Panc1 (cell line): ENCODE results near the gene CCR2. TPM values are rescaled to one million over a fixed set of nuclear protein-coding genes. Genes with fewer than 3 reads are reported as not detected.
"Not testable (repeated sequence)": the region's sequence is repeated elsewhere in the genome, so short reads cannot be mapped to it uniquely, and the experiment has no call there.

Experiments used
- ATAC-seq: fragments of 200-7000 bp; cut with Tn5 transposase; 2 replicates; pipeline ENCODE4 v1.9.1; 2020; ENCODE audit warnings: mild to moderate bottlenecking, moderate library complexity
- BruUV-seq: library from RNA; stranded (reverse); fragments of 400-500 nt; replicated peaks from 2 replicates; lab custom pipeline; 2021; lab: Mats Ljungman, UMichigan
- CTCF ChIA-PET: fragments of 300-600 bp; sonication (Branson Sonifier 250); formaldehyde crosslinking; loops from one replicate; lab custom pipeline; 2022; ENCODE audit warnings: antibody characterized with exemption; lab: Charles Lee
- POLR2A ChIA-PET: fragments of 300-600 bp; sonication (Branson Sonifier 250); formaldehyde crosslinking; loops from one replicate; lab custom pipeline; 2022; ENCODE audit warnings: antibody characterized with exemption; lab: Charles Lee
- DNase-seq: peaks from one replicate; pipeline ENCODE4 v3.0.0-alpha.2; 2010; ENCODE audit warnings: low read depth, low spot score
- H3K27ac ChIP-seq: 2 replicates; pipeline ENCODE4 v1.5.1; 2011; ENCODE audit warnings: mild to moderate bottlenecking, low read length, inconsistent platforms
- H3K27me3 ChIP-seq: fragments of 200-500 bp; sonication (Bioruptor generic); 2 replicates; pipeline ENCODE4 v1.6.0; 2014; ENCODE audit warnings: low read length, inconsistent platforms; ENCODE audit not compliant: control insufficient read depth, insufficient read depth
- H3K36me3 ChIP-seq: fragments of 200-500 bp; sonication (Bioruptor generic); 2 replicates; pipeline ENCODE4 v1.5.1; 2014; ENCODE audit warnings: inconsistent platforms, mild to moderate bottlenecking, low read length, moderate library complexity; ENCODE audit not compliant: control insufficient read depth, insufficient read depth
- H3K4me1 ChIP-seq: 2 replicates; pipeline ENCODE4 v1.5.1; 2011; ENCODE audit warnings: inconsistent platforms, mild to moderate bottlenecking, low read length, moderate library complexity; ENCODE audit not compliant: control insufficient read depth, insufficient read depth
- H3K4me3 ChIP-seq, 2 experiments: 2 replicates each; pipeline ENCODE4 v1.5.1; 2011 to 2012; ENCODE audit warnings: low read depth in 2 of 2, low read length in 2 of 2, mild to moderate bottlenecking in 2 of 2, inconsistent platforms in 1 of 2, moderate library complexity in 1 of 2
- H3K9me3 ChIP-seq: fragments of 200-500 bp; sonication (Bioruptor generic); 2 replicates; pipeline ENCODE4 v1.5.1; 2014; ENCODE audit warnings: low read depth, mild to moderate bottlenecking, inconsistent platforms, low read length, moderate library complexity; ENCODE audit not compliant: control insufficient read depth, insufficient read depth
- POLR2AphosphoS5 ChIP-seq: IDR thresholded peaks from 2 replicates; pipeline ENCODE4 v1.6.1; 2012; ENCODE audit warnings: mild to moderate bottlenecking, low read depth, low read length, moderate library complexity
- SIN3A ChIP-seq: IDR thresholded peaks from 2 replicates; pipeline ENCODE4 v1.6.1; 2012; ENCODE audit warnings: low read depth, mild to moderate bottlenecking, low read length, moderate library complexity, borderline replicate concordance; ENCODE audit not compliant: insufficient read depth
- TCF7L2 ChIP-seq: IDR thresholded peaks from 2 replicates; pipeline ENCODE4 v1.6.1; 2011; ENCODE audit warnings: mild to moderate bottlenecking, low read depth, low read length, inconsistent platforms
- in situ Hi-C: cut with HindIII; loops from 2 replicates; pipeline ENCODE4 v1.10.0; 2016; ENCODE audit warnings: low sequenced_read_pairs, low pct_unique_long_range_greater_than_20kb
- intact Hi-C: fragments of 100-400 bp; cut with micrococcal nuclease; formaldehyde crosslinking; loops from one replicate; pipeline ENCODE4 v1.10.0; 2022; ENCODE audit not compliant: unreplicated experiment
- total RNA-seq: library from RNA; stranded (reverse); gene quantifications from one replicate; pipeline ENCODE4 v1.2.1, GENCODE V29; 2021; ENCODE audit not compliant: unreplicated experiment
- TF ChIP-seq, protein P1 (sequence below), 2 experiments: IDR thresholded peaks; 2 replicates each; pipeline ENCODE4 v1.6.1; 2011 to 2012; ENCODE audit warnings: low read depth in 2 of 2, control low read depth in 1 of 2, low read length in 1 of 2, mild to moderate bottlenecking in 1 of 2, moderate library complexity in 1 of 2; ENCODE audit not compliant: insufficient read depth in 1 of 2
- TF ChIP-seq, protein P2 (sequence below): fragments of 450-650 bp; IDR thresholded peaks from 2 replicates; pipeline ENCODE4 v1.5.1; 2017; ENCODE audit warnings: mild to moderate bottlenecking

The CCR2 gene
- total RNA-seq, 1 experiment from 2014 or later = not detected

DNA sequence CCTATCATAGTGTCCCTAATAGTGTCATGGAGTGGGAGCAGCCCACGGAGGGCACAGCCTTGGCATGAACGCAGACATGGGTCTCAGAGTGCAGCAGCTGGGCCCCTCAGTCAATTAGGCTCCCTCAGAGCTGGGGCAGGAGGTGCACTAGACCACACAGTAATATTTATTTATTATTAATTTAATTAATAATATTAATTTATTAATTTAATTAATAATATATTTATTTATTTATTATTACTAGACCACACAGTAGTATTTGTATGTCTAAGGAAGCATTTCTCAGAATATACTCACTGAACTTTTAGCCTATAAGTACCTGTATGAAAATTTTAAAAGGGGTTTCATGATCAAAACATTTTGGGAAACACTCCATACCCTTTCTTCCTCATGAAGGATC is 47.7 kb downstream of the CCR2 start:
- H3K36me3 ChIP-seq = no peaks in the 10 kb centered on the region
- intact Hi-C loops (no loop called here), in situ Hi-C loops (no loop called here)
- DNase-seq (no peak), ATAC-seq (no peak)
- ChIA-PET CTCF (no interaction called here), POLR2A (no interaction called here)
- no peak overlapping the region for H3K4me3 ChIP-seq
- TF ChIP-seq, protein P1, sequence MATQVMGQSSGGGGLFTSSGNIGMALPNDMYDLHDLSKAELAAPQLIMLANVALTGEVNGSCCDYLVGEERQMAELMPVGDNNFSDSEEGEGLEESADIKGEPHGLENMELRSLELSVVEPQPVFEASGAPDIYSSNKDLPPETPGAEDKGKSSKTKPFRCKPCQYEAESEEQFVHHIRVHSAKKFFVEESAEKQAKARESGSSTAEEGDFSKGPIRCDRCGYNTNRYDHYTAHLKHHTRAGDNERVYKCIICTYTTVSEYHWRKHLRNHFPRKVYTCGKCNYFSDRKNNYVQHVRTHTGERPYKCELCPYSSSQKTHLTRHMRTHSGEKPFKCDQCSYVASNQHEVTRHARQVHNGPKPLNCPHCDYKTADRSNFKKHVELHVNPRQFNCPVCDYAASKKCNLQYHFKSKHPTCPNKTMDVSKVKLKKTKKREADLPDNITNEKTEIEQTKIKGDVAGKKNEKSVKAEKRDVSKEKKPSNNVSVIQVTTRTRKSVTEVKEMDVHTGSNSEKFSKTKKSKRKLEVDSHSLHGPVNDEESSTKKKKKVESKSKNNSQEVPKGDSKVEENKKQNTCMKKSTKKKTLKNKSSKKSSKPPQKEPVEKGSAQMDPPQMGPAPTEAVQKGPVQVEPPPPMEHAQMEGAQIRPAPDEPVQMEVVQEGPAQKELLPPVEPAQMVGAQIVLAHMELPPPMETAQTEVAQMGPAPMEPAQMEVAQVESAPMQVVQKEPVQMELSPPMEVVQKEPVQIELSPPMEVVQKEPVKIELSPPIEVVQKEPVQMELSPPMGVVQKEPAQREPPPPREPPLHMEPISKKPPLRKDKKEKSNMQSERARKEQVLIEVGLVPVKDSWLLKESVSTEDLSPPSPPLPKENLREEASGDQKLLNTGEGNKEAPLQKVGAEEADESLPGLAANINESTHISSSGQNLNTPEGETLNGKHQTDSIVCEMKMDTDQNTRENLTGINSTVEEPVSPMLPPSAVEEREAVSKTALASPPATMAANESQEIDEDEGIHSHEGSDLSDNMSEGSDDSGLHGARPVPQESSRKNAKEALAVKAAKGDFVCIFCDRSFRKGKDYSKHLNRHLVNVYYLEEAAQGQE (IDR thresholded peaks at IDR 0.05; ENCODE audit: insufficient read depth in 1 of 2, low read depth in 2 of 2, low read length in 1 of 2) = no peak
- TF ChIP-seq TCF7L2 = no peak
- no peak for TF ChIP-seq POLR2AphosphoS5
- TF ChIP-seq, protein P2, sequence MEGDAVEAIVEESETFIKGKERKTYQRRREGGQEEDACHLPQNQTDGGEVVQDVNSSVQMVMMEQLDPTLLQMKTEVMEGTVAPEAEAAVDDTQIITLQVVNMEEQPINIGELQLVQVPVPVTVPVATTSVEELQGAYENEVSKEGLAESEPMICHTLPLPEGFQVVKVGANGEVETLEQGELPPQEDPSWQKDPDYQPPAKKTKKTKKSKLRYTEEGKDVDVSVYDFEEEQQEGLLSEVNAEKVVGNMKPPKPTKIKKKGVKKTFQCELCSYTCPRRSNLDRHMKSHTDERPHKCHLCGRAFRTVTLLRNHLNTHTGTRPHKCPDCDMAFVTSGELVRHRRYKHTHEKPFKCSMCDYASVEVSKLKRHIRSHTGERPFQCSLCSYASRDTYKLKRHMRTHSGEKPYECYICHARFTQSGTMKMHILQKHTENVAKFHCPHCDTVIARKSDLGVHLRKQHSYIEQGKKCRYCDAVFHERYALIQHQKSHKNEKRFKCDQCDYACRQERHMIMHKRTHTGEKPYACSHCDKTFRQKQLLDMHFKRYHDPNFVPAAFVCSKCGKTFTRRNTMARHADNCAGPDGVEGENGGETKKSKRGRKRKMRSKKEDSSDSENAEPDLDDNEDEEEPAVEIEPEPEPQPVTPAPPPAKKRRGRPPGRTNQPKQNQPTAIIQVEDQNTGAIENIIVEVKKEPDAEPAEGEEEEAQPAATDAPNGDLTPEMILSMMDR = no peak
- H3K9me3 ChIP-seq = no peaks in the 10 kb centered on the region
- no peak overlapping the region for H3K27ac ChIP-seq
- no peaks in the 10 kb centered on the region for H3K4me1 ChIP-seq
- H3K27me3 ChIP-seq = no peaks in the 10 kb centered on the region
- no TSS peak for BruUV-seq

DNA sequence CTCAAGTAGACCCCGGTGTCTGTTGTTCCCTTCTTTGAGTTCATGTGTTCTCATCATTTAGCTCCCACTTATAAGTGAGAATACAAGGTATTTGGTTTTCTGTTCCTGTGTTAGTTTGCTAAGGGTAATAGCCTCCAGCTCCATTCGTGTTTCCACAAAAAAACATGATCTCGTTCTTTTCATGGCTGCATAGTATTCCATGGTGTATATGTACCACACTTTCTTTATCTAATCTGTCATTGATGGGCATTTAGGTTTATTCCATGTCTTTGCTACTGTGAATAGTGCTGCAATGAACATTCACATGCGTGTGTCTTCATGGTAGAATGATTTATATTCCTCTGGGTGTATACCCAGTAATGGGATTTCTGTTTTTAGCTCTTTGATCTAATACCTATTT is 49.0 kb downstream of the CCR2 start:
- H3K27me3 ChIP-seq, H3K4me3 ChIP-seq, POLR2A ChIA-PET, BruUV-seq, intact Hi-C loops, in situ Hi-C loops, H3K36me3 ChIP-seq, H3K4me1 ChIP-seq, H3K27ac ChIP-seq, DNase-seq, ATAC-seq, H3K9me3 ChIP-seq, CTCF ChIA-PET: not testable (repeated sequence)

DNA sequence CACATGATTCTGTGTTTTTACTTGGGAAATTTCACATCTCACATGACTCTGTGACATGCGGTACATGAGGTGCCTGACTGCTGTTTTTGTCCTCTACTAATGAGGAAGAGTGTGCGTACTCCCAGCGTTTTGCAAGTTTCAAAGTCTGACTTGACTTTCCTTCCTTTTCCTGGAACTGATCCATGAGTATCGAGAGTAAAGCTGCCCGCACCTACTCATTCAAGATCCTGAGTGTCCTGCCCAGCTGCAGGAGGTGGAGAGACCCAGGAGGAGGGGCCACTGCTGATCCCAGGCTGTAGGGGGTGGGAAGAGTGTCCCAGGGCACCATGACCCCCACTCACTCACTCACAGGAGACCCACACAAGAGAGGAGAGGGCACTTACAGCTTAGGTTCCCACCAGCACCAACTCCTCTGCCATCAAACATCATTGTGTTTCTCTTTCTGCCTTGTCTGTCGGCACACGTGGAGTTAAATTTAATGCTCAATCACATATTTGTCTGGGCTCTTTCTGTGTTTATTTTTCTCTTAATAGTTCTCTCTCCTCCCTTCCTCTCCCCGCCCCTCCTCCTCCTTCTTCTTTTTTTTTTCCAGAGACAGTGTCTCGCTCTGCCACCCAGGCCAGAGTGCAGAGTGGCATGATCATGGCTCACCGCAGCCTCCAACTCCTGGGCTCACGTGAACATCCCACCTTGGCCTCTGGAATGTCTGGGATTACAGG is 51.5 kb downstream of the CCR2 start:
- intact Hi-C loops (no loop called here), in situ Hi-C loops (no loop called here)
- TF ChIP-seq POLR2AphosphoS5 (no peak), TCF7L2 (no peak), SIN3A (no peak)
- TF ChIP-seq, protein P2 = no peak
- TF ChIP-seq, protein P1 (IDR thresholded peaks at IDR 0.05; ENCODE audit: insufficient read depth in 1 of 2, low read depth in 2 of 2, low read length in 1 of 2) = no peak
- no peak for ATAC-seq
- no peaks in the 10 kb centered on the region for H3K27me3 ChIP-seq
- CTCF ChIA-PET = no interaction called here
- no peaks in the 10 kb centered on the region for H3K9me3 ChIP-seq
- no peak overlapping the region for H3K4me3 ChIP-seq
- POLR2A ChIA-PET = no interaction called here
- H3K4me1 ChIP-seq = no peaks in the 10 kb centered on the region
- H3K36me3 ChIP-seq = no peaks in the 10 kb centered on the region
- DNase-seq = no peak
- BruUV-seq = no TSS peak
- no peak overlapping the region for H3K27ac ChIP-seq
